ENCODE measurements around the gene XRCC4.

GRCh38 chr5:83126501-83126900 lies 49.2 kb downstream of the XRCC4 start:
- TF ChIP-seq MYC (IDR thresholded peaks at IDR 0.05; ENCODE audit: low read depth, low read length) (no peak), MYC (CRISPR knock-in tag; IDR thresholded peaks at IDR 0.05; ENCODE audit: borderline replicate concordance, low read depth) (no peak), CBX5 (IDR thresholded peaks at IDR 0.05; ENCODE audit: borderline replicate concordance, low read depth) (no peak), TEAD1 (CRISPR knock-in tag; IDR thresholded peaks at IDR 0.05) (no peak)
